ENCODE data around the gene NINL. TPM values are rescaled to one million over a fixed set of nuclear protein-coding genes. Genes with fewer than 3 reads are reported as not detected.

The NINL gene
- total and polyA plus RNA-seq, 10 donors = 3.1 to 16.1 (median 8.1) TPM

DNA sequence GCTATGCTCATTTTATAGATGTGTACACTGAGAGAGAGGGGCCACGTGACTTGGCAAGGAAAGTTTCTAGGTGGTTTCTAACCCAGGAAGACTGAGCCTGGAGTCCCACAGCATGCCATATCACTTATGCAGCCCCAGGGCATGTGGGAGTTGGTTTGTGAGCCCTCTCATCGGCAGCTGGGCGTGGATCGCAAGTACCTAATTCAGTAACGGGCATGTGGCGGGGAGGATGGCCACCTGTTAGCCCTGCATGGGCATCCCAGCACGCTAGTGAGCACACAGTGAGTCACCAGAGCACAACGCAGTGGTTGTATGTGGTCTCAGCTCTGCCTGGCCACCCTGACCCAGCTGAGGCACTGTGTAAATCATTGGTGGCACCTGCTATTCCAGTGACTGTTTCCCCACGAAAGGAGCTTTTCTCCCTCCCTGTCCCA, 88.3 kb downstream of the NINL start:
- Histone ChIP-seq H3K36me3 (peaks cover 0 to 10% (median 0%) of the 10 kb centered on the region in 6 donors), H3K4me1 (no peaks in the 10 kb centered on the region), H3K9me3 (no peaks in the 10 kb centered on the region), H3K27ac (no peak overlapping the region), H3K27me3 (replicated peaks in 1 of 7) (no peaks in the 10 kb centered on the region), H3K4me3 (no peak overlapping the region)
- TF ChIP-seq POLR2AphosphoS5 (IDR thresholded peaks at IDR 0.05) (no peak), POLR2A (IDR thresholded peaks at IDR 0.05) (no peak)
- no peak for DNase-seq
- 79 to 85% (median 81%) methylated on average over 8 to 9 of the region's 9 CpGs for WGBS, 5 donors
- intact Hi-C loops (cut with DNase I; ENCODE audit: low total_unique reads) = no loop called here

DNA sequence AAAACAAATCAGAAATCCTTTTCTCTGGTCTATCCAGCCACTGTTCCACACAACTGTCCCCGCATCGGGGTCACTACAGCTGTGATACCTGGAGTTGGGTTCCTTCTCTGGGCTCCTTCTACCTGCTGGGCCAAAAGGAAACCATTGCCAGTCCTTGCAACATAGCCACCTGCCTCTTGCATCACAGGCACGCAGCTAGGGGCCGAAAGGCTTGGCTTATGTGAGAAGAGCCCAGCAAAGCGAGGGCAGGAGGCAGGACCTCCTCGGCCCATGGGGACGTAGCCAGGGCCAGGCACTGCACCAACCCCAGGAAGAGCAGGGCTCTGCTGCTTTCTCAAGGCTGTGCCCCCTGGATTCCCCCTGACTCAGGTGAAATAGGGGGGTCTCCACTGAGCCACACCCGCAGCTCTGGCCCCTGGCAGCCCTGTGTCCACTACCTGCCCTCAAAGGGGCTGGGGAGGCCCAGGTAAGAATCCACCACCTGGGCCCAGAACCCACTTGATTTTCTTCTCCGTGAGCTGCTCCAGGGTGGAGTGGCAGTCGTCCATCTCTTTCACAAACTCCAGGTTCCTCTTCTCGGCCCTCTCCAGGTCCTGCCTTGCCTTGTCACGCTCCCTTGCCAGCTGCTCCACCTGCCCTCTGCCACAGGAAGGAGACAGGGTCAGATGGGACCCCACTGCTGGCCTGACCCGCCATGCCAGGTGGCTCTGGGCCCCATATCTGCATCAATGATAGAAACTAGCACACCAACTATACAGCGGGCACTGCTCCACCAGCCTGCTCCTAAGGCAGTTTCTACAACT, 89.0 kb downstream of the NINL start:
- peaks cover 0 to 10% (median 0%) of the 10 kb centered on the region in 6 donors for H3K36me3 ChIP-seq
- no peaks in the 10 kb centered on the region for H3K9me3 ChIP-seq
- TF ChIP-seq, protein P1, sequence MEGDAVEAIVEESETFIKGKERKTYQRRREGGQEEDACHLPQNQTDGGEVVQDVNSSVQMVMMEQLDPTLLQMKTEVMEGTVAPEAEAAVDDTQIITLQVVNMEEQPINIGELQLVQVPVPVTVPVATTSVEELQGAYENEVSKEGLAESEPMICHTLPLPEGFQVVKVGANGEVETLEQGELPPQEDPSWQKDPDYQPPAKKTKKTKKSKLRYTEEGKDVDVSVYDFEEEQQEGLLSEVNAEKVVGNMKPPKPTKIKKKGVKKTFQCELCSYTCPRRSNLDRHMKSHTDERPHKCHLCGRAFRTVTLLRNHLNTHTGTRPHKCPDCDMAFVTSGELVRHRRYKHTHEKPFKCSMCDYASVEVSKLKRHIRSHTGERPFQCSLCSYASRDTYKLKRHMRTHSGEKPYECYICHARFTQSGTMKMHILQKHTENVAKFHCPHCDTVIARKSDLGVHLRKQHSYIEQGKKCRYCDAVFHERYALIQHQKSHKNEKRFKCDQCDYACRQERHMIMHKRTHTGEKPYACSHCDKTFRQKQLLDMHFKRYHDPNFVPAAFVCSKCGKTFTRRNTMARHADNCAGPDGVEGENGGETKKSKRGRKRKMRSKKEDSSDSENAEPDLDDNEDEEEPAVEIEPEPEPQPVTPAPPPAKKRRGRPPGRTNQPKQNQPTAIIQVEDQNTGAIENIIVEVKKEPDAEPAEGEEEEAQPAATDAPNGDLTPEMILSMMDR (IDR thresholded peaks at IDR 0.05 in 8 of 11, conservative IDR thresholded peaks at IDR 0.05 in 3 of 11) = no peak
- TF ChIP-seq POLR2AphosphoS5 (IDR thresholded peaks at IDR 0.05) (no peak), POLR2A (IDR thresholded peaks at IDR 0.05) (no peak)
- H3K27ac ChIP-seq = no peak overlapping the region
- WGBS, 5 donors = 81 to 92% (median 88%) methylated on average over 13 to 14 of the region's 14 CpGs
- intact Hi-C loops (cut with DNase I; ENCODE audit: low total_unique reads) = no loop called here
- no peak overlapping the region for H3K4me3 ChIP-seq
- H3K27me3 ChIP-seq (replicated peaks in 1 of 7) = no peaks in the 10 kb centered on the region
- H3K4me1 ChIP-seq = no peaks in the 10 kb centered on the region
- DNase-seq = no peak

DNA sequence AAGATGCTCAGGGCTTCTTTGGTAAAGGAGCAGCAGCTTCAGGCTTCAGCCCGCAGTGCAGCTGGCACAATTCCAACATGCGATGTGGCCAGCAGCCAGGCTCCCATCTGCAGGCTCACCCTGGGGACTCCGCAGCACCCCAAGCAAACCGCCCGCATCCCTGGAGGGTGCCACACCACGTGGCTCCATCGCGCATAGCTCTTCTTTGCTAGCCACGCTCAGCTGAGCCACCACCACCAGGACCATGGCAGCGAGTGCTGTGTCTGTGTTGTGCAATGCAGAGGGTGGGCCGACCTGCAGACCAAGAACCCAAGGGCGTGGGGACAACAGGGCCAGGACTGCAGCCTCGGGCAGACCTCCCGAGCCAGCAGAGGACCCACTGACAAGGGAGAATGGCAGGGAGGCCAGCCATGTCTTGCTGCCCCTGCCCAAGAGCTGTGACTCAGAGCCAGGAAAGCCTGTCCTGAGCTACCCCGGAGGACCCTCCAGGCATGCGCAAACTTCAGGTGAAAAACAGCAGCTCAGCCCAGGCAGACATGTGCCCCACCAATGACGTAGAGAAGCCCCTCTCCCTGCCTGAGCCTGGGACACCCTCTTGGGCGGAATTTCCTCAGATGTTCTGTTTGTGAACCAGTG, 90.0 kb downstream of the NINL start:
- Histone ChIP-seq H3K27ac (no peak overlapping the region), H3K4me1 (no peaks in the 10 kb centered on the region), H3K9me3 (no peaks in the 10 kb centered on the region), H3K36me3 (peaks cover 0 to 19% (median 0%) of the 10 kb centered on the region in 6 donors), H3K4me3 (no peak overlapping the region), H3K27me3 (replicated peaks in 1 of 7) (no peaks in the 10 kb centered on the region)
- TF ChIP-seq POLR2AphosphoS5 (IDR thresholded peaks at IDR 0.05) = no peak
- no peak for TF ChIP-seq POLR2A (IDR thresholded peaks at IDR 0.05)
- TF ChIP-seq, protein P1 (IDR thresholded peaks at IDR 0.05 in 8 of 11, conservative IDR thresholded peaks at IDR 0.05 in 3 of 11) = no peak
- intact Hi-C loops (cut with DNase I; ENCODE audit: low total_unique reads) = no loop called here
- WGBS, 5 donors = 90 to 95% (median 93%) methylated on average over 13 to 18 of the region's 18 CpGs
- no peak for DNase-seq

DNA sequence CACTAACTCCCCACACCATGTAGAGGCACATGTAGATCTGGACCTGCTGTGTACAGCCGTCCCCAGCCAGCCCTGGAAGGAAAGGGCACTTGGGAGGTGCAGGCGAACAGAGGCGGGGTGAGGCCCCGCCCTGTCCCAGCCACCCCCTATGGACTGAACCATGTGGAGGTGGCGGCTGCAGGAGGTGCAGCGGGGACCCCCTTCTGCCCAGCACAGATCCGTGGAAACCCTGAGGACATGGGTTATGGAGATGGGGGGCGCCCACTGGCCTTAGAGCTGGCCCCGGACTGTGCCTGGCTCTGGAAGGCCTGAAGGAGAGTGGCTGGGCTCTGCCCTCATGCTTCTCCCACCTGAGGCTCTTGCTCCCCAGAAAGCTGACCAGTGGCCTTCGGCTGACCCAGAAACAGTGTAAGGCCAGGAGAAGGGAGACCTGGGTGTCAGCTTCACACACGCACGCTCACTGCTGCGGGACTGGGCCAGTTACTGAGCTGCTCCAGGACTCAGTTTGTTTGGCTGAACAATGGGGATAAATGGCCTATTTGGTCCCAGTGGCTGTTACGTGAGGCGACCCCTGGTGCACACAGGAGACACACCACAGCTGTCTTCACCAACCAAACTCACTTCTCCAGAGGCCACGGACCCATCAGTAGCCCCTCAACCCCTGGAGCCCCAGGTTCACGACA, 90.7 kb downstream of the NINL start:
- no peak overlapping the region for H3K4me3 ChIP-seq
- no peak overlapping the region for H3K27ac ChIP-seq
- peaks cover 0 to 23% (median 0%) of the 10 kb centered on the region in 6 donors for H3K36me3 ChIP-seq
- TF ChIP-seq POLR2A (IDR thresholded peaks at IDR 0.05) (no peak), POLR2AphosphoS5 (IDR thresholded peaks at IDR 0.05) (no peak)
- TF ChIP-seq, protein P1 (IDR thresholded peaks at IDR 0.05 in 8 of 11, conservative IDR thresholded peaks at IDR 0.05 in 3 of 11) = no peak
- H3K4me1 ChIP-seq = no peaks in the 10 kb centered on the region
- 77 to 96% (median 90%) methylated on average over 10 to 17 of the region's 17 CpGs for WGBS, 5 donors
- no peaks in the 10 kb centered on the region for H3K27me3 ChIP-seq (replicated peaks in 1 of 7)
- no peaks in the 10 kb centered on the region for H3K9me3 ChIP-seq
- DNase-seq = no peak
- intact Hi-C loops (cut with DNase I; ENCODE audit: low total_unique reads) = no loop called here

Measured in spleen (tissue), 11 donors.